IMR-90 (cell line): ENCODE results near the gene CCDC90B.

Experiments
- CEBPB ChIP-seq: IDR thresholded peaks from 2 replicates; pipeline ENCODE4 v1.6.1; 2012; ENCODE audit warnings: low read depth, low read length, improper control_type of control experiment
- NFE2L2 ChIP-seq: fragments of 150-350 bp; IDR thresholded peaks from 2 replicates; pipeline ENCODE4 v1.6.1; 2016; ENCODE audit warnings: low read depth, mild to moderate bottlenecking, low read length
- POLR2A ChIP-seq: IDR thresholded peaks from 2 replicates; pipeline ENCODE4 v1.6.1; 2012; ENCODE audit warnings: mild to moderate bottlenecking, low read depth, low read length
- RAD21 ChIP-seq: IDR thresholded peaks from 2 replicates; pipeline ENCODE4 v1.6.1; 2012; ENCODE audit warnings: low read length, improper control_type of control experiment
- RCOR1 ChIP-seq: IDR thresholded peaks from 2 replicates; pipeline ENCODE4 v1.6.1; 2012; ENCODE audit warnings: mild to moderate bottlenecking, low read length, improper control_type of control experiment; ENCODE audit not compliant: insufficient replicate concordance
- TF ChIP-seq, protein P1 (sequence below): conservative IDR thresholded peaks from 2 replicates; pipeline ENCODE4 v1.5.1; 2012; ENCODE audit warnings: mild to moderate bottlenecking, low read depth, low read length, improper control_type of control experiment

DNA sequence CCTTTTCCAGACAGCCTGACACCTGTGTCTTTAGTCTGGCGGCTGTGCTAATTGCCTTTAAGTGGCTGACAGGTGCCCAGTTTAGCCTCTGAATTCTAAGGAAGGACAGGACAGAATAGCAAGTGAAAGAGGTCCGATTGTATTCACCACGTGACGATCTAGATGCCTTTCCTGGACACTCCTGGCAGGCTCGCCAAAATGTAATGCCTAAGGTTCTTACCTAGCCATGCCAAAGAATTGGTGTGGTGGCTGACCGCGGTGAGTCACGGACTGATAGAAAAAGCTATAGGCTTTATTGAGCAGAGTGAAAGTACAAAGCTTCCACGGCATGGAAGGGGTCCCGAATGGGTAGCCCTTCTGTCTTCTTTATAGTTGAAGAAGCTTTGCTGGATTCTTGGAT lies 65.9 kb downstream of the CCDC90B start:
- TF ChIP-seq, protein P1, sequence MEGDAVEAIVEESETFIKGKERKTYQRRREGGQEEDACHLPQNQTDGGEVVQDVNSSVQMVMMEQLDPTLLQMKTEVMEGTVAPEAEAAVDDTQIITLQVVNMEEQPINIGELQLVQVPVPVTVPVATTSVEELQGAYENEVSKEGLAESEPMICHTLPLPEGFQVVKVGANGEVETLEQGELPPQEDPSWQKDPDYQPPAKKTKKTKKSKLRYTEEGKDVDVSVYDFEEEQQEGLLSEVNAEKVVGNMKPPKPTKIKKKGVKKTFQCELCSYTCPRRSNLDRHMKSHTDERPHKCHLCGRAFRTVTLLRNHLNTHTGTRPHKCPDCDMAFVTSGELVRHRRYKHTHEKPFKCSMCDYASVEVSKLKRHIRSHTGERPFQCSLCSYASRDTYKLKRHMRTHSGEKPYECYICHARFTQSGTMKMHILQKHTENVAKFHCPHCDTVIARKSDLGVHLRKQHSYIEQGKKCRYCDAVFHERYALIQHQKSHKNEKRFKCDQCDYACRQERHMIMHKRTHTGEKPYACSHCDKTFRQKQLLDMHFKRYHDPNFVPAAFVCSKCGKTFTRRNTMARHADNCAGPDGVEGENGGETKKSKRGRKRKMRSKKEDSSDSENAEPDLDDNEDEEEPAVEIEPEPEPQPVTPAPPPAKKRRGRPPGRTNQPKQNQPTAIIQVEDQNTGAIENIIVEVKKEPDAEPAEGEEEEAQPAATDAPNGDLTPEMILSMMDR, result no peak
- TF ChIP-seq POLR2A, result no peak
- no peak for TF ChIP-seq CEBPB
- TF ChIP-seq RCOR1, result no peak
- TF ChIP-seq NFE2L2, result no peak
- TF ChIP-seq RAD21, result no peak
